ENCODE data around the gene COL5A3.
A peak's percentile ranks its signal among the peaks of the same experiment; 100 is the strongest.
"Not testable (repeated sequence)": the region's sequence is repeated elsewhere in the genome, so short reads cannot be mapped to it uniquely, and the experiment has no call there.

The COL5A3 gene

GRCh38 chr19:9946528-9947125, 63.7 kb downstream of the COL5A3 start:
- H3K4me3 ChIP-seq (ENCODE audit: low read depth, low read length); DNase-seq (ENCODE audit: low read depth): not testable (repeated sequence)

GRCh38 chr19:9945319-9945966, 64.9 kb downstream of the COL5A3 start:
- DNase-seq (ENCODE audit: low read depth) = peak; percentile 100
- no peak overlapping the region for H3K4me3 ChIP-seq (ENCODE audit: low read depth, low read length)

GRCh38 chr19:9943744-9944143, 66.6 kb downstream of the COL5A3 start:
- no peak for DNase-seq (ENCODE audit: low read depth)
- H3K4me3 ChIP-seq (ENCODE audit: low read depth, low read length) = no peak overlapping the region

GRCh38 chr19:9941671-9942070, 68.6 kb downstream of the COL5A3 start:
- no peak overlapping the region for H3K4me3 ChIP-seq (ENCODE audit: low read depth, low read length)
- no peak for DNase-seq (ENCODE audit: low read depth)

GRCh38 chr19:9941231-9941630, 69.1 kb downstream of the COL5A3 start:
- no peak for DNase-seq (ENCODE audit: low read depth)
- H3K4me3 ChIP-seq (ENCODE audit: low read depth, low read length) = no peak overlapping the region

- no peak overlapping the region for H3K4me3 ChIP-seq (ENCODE audit: low read depth, low read length)
- DNase-seq (ENCODE audit: low read depth) = no peak
Observed at GRCh38 chr19:9940778-9941177, 69.5 kb downstream of the COL5A3 start.

- no peak overlapping the region for H3K4me3 ChIP-seq (ENCODE audit: low read depth, low read length)
- DNase-seq (ENCODE audit: low read depth) = no peak
Observed at GRCh38 chr19:9939301-9939913, 70.9 kb downstream of the COL5A3 start.

GRCh38 chr19:9937001-9937411, 73.3 kb downstream of the COL5A3 start:
- no peak overlapping the region for H3K4me3 ChIP-seq (ENCODE audit: low read depth, low read length)
- no peak for DNase-seq (ENCODE audit: low read depth)

GRCh38 chr19:9936326-9937000, 73.8 kb downstream of the COL5A3 start, which contains the start of gene OLFM2:
OLFM2 (minus strand) TSS chr19:9936515; CDS start chr19:9936366, 149 bp downstream.
- peak within 1 kb of the TSS; percentile 57 for H3K4me3 ChIP-seq (ENCODE audit: low read depth, low read length)
- no peak for DNase-seq (ENCODE audit: low read depth)

GRCh38 chr19:9935506-9936325, 74.6 kb downstream of the COL5A3 start:
- no peak for DNase-seq (ENCODE audit: low read depth)
- H3K4me3 ChIP-seq (ENCODE audit: low read depth, low read length) = peak overlapping the region; percentile 57

- peak overlapping the region; percentile 57 for H3K4me3 ChIP-seq (ENCODE audit: low read depth, low read length)
- peak; percentile 68 for DNase-seq (ENCODE audit: low read depth)
Observed at GRCh38 chr19:9934132-9934950, 76.0 kb downstream of the COL5A3 start.

- H3K4me3 ChIP-seq (ENCODE audit: low read depth, low read length) = no peak overlapping the region
Observed at GRCh38 chr19:9932835-9933234, 77.5 kb downstream of the COL5A3 start.

GRCh38 chr19:9931629-9932028, 78.7 kb downstream of the COL5A3 start:
- DNase-seq (ENCODE audit: low read depth) = no peak
- H3K4me3 ChIP-seq (ENCODE audit: low read depth, low read length) = no peak overlapping the region

More at GRCh38 chr19:9932835-9933234, 77.5 kb downstream of the COL5A3 start:
- no peak for DNase-seq (ENCODE audit: low read depth)

- no peak overlapping the region for H3K4me3 ChIP-seq (ENCODE audit: low read depth, low read length)
- no peak for DNase-seq (ENCODE audit: low read depth)
Observed at GRCh38 chr19:9923440-9923839, 86.9 kb downstream of the COL5A3 start.

GRCh38 chr19:9922782-9923379, 87.4 kb downstream of the COL5A3 start:
- DNase-seq (ENCODE audit: low read depth); H3K4me3 ChIP-seq (ENCODE audit: low read depth, low read length): not testable (repeated sequence)

GRCh38 chr19:9917321-9917720, 93.0 kb downstream of the COL5A3 start:
- H3K4me3 ChIP-seq (ENCODE audit: low read depth, low read length) = no peak overlapping the region
- no peak for DNase-seq (ENCODE audit: low read depth)

- no peak overlapping the region for H3K4me3 ChIP-seq (ENCODE audit: low read depth, low read length)
- DNase-seq (ENCODE audit: low read depth) = no peak
Observed at GRCh38 chr19:9916719-9917118, 93.6 kb downstream of the COL5A3 start.

Measured in skeletal muscle cell (primary cell).